DMS53 treated with DMSO at 0.1 percent for 48 hours (cell line): ENCODE data around the gene BUD13.
"Not testable (repeated sequence)": the region's sequence is repeated elsewhere in the genome, so short reads cannot be mapped to it uniquely, and the experiment has no call there.

Experiments used
- DNase-seq: peaks from one replicate; lab custom pipeline; 2025; ENCODE audit not compliant: unreplicated experiment; lab: John Stamatoyannopoulos, UW

BUD13 gene

GRCh38 chr11:116762132-116762531, 10.7 kb downstream of the BUD13 start:
- no peak for DNase-seq

- DNase-seq, result not testable (repeated sequence)
These were observed 16.7 kb downstream of the BUD13 start for GRCh38 chr11:116756044-116756443.

- no peak for DNase-seq
These were observed 22.6 kb downstream of the BUD13 start for GRCh38 chr11:116750070-116750718.

- DNase-seq, result no peak
These were observed 30.7 kb downstream of the BUD13 start for GRCh38 chr11:116742104-116742503.

- DNase-seq, result no peak
These were observed 32.0 kb downstream of the BUD13 start for GRCh38 chr11:116740741-116741140.

- no peak for DNase-seq
These were observed 33.8 kb downstream of the BUD13 start for GRCh38 chr11:116738975-116739374.

GRCh38 chr11:116736763-116737162, 36.0 kb downstream of the BUD13 start:
- no peak for DNase-seq

- no peak for DNase-seq
These were observed 38.7 kb downstream of the BUD13 start for GRCh38 chr11:116733969-116734508.

GRCh38 chr11:116733043-116733755, 39.6 kb downstream of the BUD13 start:
- no peak for DNase-seq

- DNase-seq, result peak; percentile 73
These were observed 40.3 kb downstream of the BUD13 start for GRCh38 chr11:116732271-116733042.

- no peak for DNase-seq
These were observed 41.0 kb downstream of the BUD13 start for GRCh38 chr11:116731821-116732220.

- no peak for DNase-seq
These were observed 41.6 kb downstream of the BUD13 start for GRCh38 chr11:116731097-116731761.

- DNase-seq, result no peak
These were observed 42.2 kb downstream of the BUD13 start for GRCh38 chr11:116730601-116731000.

- DNase-seq, result no peak
These were observed 42.6 kb downstream of the BUD13 start for GRCh38 chr11:116730241-116730561.

- no peak for DNase-seq
These were observed 43.1 kb downstream of the BUD13 start for GRCh38 chr11:116729501-116730240.

GRCh38 chr11:116727990-116728389, 44.8 kb downstream of the BUD13 start:
- DNase-seq, result no peak

- no peak for DNase-seq
These were observed 47.2 kb downstream of the BUD13 start for GRCh38 chr11:116725434-116726221.

- no peak for DNase-seq
These were observed 48.0 kb downstream of the BUD13 start for GRCh38 chr11:116724813-116725212.

GRCh38 chr11:116723511-116723910, 49.3 kb downstream of the BUD13 start:
- DNase-seq, result no peak

GRCh38 chr11:116721988-116722387, 50.8 kb downstream of the BUD13 start:
- DNase-seq, result no peak
